Adipocyte (in vitro differentiated cells): ENCODE results near the gene TRIM26.

Experiments
- DNase-seq: peaks from one replicate; pipeline ENCODE4 v3.0.0-alpha.2; 2015; ENCODE audit warnings: low read depth
- H3K27me3 ChIP-seq: replicated peaks from 2 replicates; pipeline ENCODE4 v1.7.0; 2013; ENCODE audit warnings: mild to moderate bottlenecking, low read length, moderate library complexity; ENCODE audit not compliant: control insufficient read depth, insufficient read depth
- H3K36me3 ChIP-seq: 2 replicates; pipeline ENCODE4 v1.7.0; 2013; ENCODE audit warnings: low read length, mild to moderate bottlenecking, moderate library complexity; ENCODE audit not compliant: control insufficient read depth, insufficient read depth, severe bottlenecking
- H3K4me1 ChIP-seq: 2 replicates; pipeline ENCODE4 v1.7.0; 2013; ENCODE audit warnings: mild to moderate bottlenecking, low read length, moderate library complexity; ENCODE audit not compliant: control insufficient read depth, insufficient read depth
- H3K4me3 ChIP-seq: 2 replicates; pipeline ENCODE4 v1.7.0; 2013; ENCODE audit warnings: mild to moderate bottlenecking, low read length, moderate library complexity
- H3K9ac ChIP-seq: 2 replicates; pipeline ENCODE4 v1.7.0; 2013; ENCODE audit warnings: mild to moderate bottlenecking, low read length, moderate library complexity
- H3K9me3 ChIP-seq: 2 replicates; pipeline ENCODE4 v1.7.0; 2013; ENCODE audit warnings: mild to moderate bottlenecking, low read length, moderate library complexity; ENCODE audit not compliant: control insufficient read depth

TRIM26 gene

GRCh38 chr6:30157581-30157980, 55.6 kb downstream of the TRIM26 start:
- DNase-seq, result no peak
- Histone ChIP-seq H3K27me3 (no peaks in the 10 kb centered on the region), H3K9me3 (no peaks in the 10 kb centered on the region), H3K36me3 (no peaks in the 10 kb centered on the region), H3K4me3 (no peak overlapping the region), H3K4me1 (peaks cover 24% of the 10 kb centered on the region), H3K9ac (no peak overlapping the region)

GRCh38 chr6:30156774-30157173, 56.4 kb downstream of the TRIM26 start:
- Histone ChIP-seq H3K9ac (no peak overlapping the region), H3K4me3 (no peak overlapping the region), H3K4me1 (peaks cover 24% of the 10 kb centered on the region), H3K9me3 (no peaks in the 10 kb centered on the region), H3K36me3 (no peaks in the 10 kb centered on the region), H3K27me3 (no peaks in the 10 kb centered on the region)
- no peak for DNase-seq

GRCh38 chr6:30156262-30156599, 57.0 kb downstream of the TRIM26 start:
- Histone ChIP-seq H3K36me3 (no peaks in the 10 kb centered on the region), H3K27me3 (no peaks in the 10 kb centered on the region), H3K9me3 (no peaks in the 10 kb centered on the region), H3K4me3 (peak overlapping the region; percentile 44), H3K9ac (no peak overlapping the region), H3K4me1 (peaks cover 24% of the 10 kb centered on the region)
- DNase-seq, result no peak

GRCh38 chr6:30155520-30156261, 57.5 kb downstream of the TRIM26 start:
- H3K4me3 ChIP-seq, result peak overlapping the region; percentile 44
- H3K9me3 ChIP-seq, result no peaks in the 10 kb centered on the region
- no peak overlapping the region for H3K9ac ChIP-seq
- H3K4me1 ChIP-seq, result peaks cover 24% of the 10 kb centered on the region
- DNase-seq, result no peak
- H3K27me3 ChIP-seq, result no peaks in the 10 kb centered on the region
- H3K36me3 ChIP-seq, result no peaks in the 10 kb centered on the region

GRCh38 chr6:30154709-30155519, 58.3 kb downstream of the TRIM26 start:
- H3K9ac ChIP-seq, result no peak overlapping the region
- H3K4me1 ChIP-seq, result peaks cover 24% of the 10 kb centered on the region
- H3K36me3 ChIP-seq, result no peaks in the 10 kb centered on the region
- DNase-seq, result peak; percentile 48
- H3K27me3 ChIP-seq, result no peaks in the 10 kb centered on the region
- H3K9me3 ChIP-seq, result no peaks in the 10 kb centered on the region
- H3K4me3 ChIP-seq, result no peak overlapping the region

GRCh38 chr6:30154061-30154460, 59.1 kb downstream of the TRIM26 start:
- Histone ChIP-seq H3K27me3 (no peaks in the 10 kb centered on the region), H3K4me3 (no peak overlapping the region), H3K9ac (no peak overlapping the region), H3K36me3 (no peaks in the 10 kb centered on the region), H3K4me1 (peaks cover 24% of the 10 kb centered on the region), H3K9me3 (no peaks in the 10 kb centered on the region)
- no peak for DNase-seq

GRCh38 chr6:30152910-30153610, 60.1 kb downstream of the TRIM26 start:
- DNase-seq, result no peak
- Histone ChIP-seq H3K9me3 (no peaks in the 10 kb centered on the region), H3K4me3 (no peak overlapping the region), H3K36me3 (no peaks in the 10 kb centered on the region), H3K4me1 (peaks cover 24% of the 10 kb centered on the region), H3K27me3 (no peaks in the 10 kb centered on the region), H3K9ac (no peak overlapping the region)

- Histone ChIP-seq H3K27me3 (no peaks in the 10 kb centered on the region), H3K9ac (no peak overlapping the region), H3K4me3 (no peak overlapping the region), H3K4me1 (peaks cover 24% of the 10 kb centered on the region), H3K9me3 (no peaks in the 10 kb centered on the region), H3K36me3 (no peaks in the 10 kb centered on the region)
- DNase-seq, result no peak
Observed at GRCh38 chr6:30152016-30152673, 61.1 kb downstream of the TRIM26 start.

GRCh38 chr6:30151580-30151979, 61.6 kb downstream of the TRIM26 start:
- Histone ChIP-seq H3K36me3 (no peaks in the 10 kb centered on the region), H3K4me3 (no peak overlapping the region), H3K9ac (no peak overlapping the region), H3K27me3 (no peaks in the 10 kb centered on the region), H3K4me1 (peaks cover 22% of the 10 kb centered on the region), H3K9me3 (no peaks in the 10 kb centered on the region)
- DNase-seq, result no peak

GRCh38 chr6:30150671-30151395, 62.4 kb downstream of the TRIM26 start:
- H3K9ac ChIP-seq, result no peak overlapping the region
- no peak for DNase-seq
- no peak overlapping the region for H3K4me3 ChIP-seq
- H3K4me1 ChIP-seq, result peaks cover 15% of the 10 kb centered on the region
- no peaks in the 10 kb centered on the region for H3K9me3 ChIP-seq
- peaks cover under 1% of the 10 kb centered on the region for H3K27me3 ChIP-seq
- no peaks in the 10 kb centered on the region for H3K36me3 ChIP-seq
